ENCODE data around the gene ITGA7. TPM values are rescaled to one million over a fixed set of nuclear protein-coding genes. Genes with fewer than 3 reads are reported as not detected.

The ITGA7 gene
- total and polyA plus RNA-seq, 5 donors from 2014 or later = 0.29 to 0.76 TPM; not detected in 3

- H3K27ac Mint-ChIP-seq = peak overlapping the region in 2 of 3 donors; percentile 37 to 63
- no peaks in the 10 kb centered on the region for H3K27me3 Mint-ChIP-seq
- H3K36me3 Mint-ChIP-seq = peaks cover 4% of the 10 kb centered on the region
- H3K9me3 ChIP-seq (ENCODE audit: control insufficient read depth in 2 of 2, low read length in 2 of 2) = no peaks in the 10 kb centered on the region
- no peaks in the 10 kb centered on the region for H3K27me3 ChIP-seq (ENCODE audit: control insufficient read depth, insufficient read depth, low read length)
- H3K9me3 Mint-ChIP-seq = peaks cover 0 to 2% (median 0%) of the 10 kb centered on the region in 7 donors
- H3K4me1 Mint-ChIP-seq = peaks cover 3 to 38% (median 22%) of the 10 kb centered on the region in 4 donors
- H3K4me3 Mint-ChIP-seq = peak overlapping the region in 2 of 4 donors; percentile 16 to 75
- no peak overlapping the region for H3K4me3 ChIP-seq (ENCODE audit: low read depth, low read length)
- ATAC-seq (ENCODE audit: low read depth in 2 of 2) (no peak), DNase-seq (no peak)
- no peak overlapping the region for H3K27ac ChIP-seq (ENCODE audit: insufficient read depth, low read length, poor library complexity, severe bottlenecking)
- peaks cover 33% of the 10 kb centered on the region for H3K4me1 ChIP-seq (ENCODE audit: control insufficient read depth, insufficient read depth, low read length, poor library complexity, severe bottlenecking)
- peaks cover 11% of the 10 kb centered on the region for H3K36me3 ChIP-seq (ENCODE audit: control insufficient read depth, insufficient read depth, low read length)
Measured at GRCh38 chr12:55724940-55725309, 17.2 kb upstream of the ITGA7 start.

GRCh38 chr12:55724226-55724939 lies 16.7 kb upstream of the ITGA7 start:
- H3K27ac Mint-ChIP-seq = peak overlapping the region in 2 of 3 donors; percentile 37 to 63
- Histone ChIP-seq H3K27ac (ENCODE audit: insufficient read depth, low read length, poor library complexity, severe bottlenecking) (peak overlapping the region; percentile 23), H3K36me3 (ENCODE audit: control insufficient read depth, insufficient read depth, low read length) (peaks cover 16% of the 10 kb centered on the region), H3K4me1 (ENCODE audit: control insufficient read depth, insufficient read depth, low read length, poor library complexity, severe bottlenecking) (peaks cover 28% of the 10 kb centered on the region), H3K4me3 (ENCODE audit: low read depth, low read length) (no peak overlapping the region), H3K9me3 (ENCODE audit: control insufficient read depth in 2 of 2, low read length in 2 of 2) (no peaks in the 10 kb centered on the region), H3K27me3 (ENCODE audit: control insufficient read depth, insufficient read depth, low read length) (no peaks in the 10 kb centered on the region)
- peaks cover 0 to 2% (median 0%) of the 10 kb centered on the region in 7 donors for H3K9me3 Mint-ChIP-seq
- no peaks in the 10 kb centered on the region for H3K27me3 Mint-ChIP-seq
- DNase-seq (peak; percentile 50 to 79 (median 60)), ATAC-seq (ENCODE audit: low read depth in 2 of 2) (peak; percentile 62 to 68)
- H3K36me3 Mint-ChIP-seq = peaks cover 4% of the 10 kb centered on the region
- H3K4me1 Mint-ChIP-seq = peaks cover 0 to 34% (median 18%) of the 10 kb centered on the region in 4 donors
- H3K4me3 Mint-ChIP-seq = peak overlapping the region in 2 of 4 donors; percentile 16 to 55

- Mint-ChIP-seq H3K36me3 (peaks cover 4% of the 10 kb centered on the region), H3K27me3 (no peaks in the 10 kb centered on the region), H3K9me3 (peaks cover 0 to 2% (median 0%) of the 10 kb centered on the region in 7 donors), H3K4me3 (peak overlapping the region in 1 of 4 donors; percentile 29), H3K4me1 (peaks cover 0 to 35% (median 18%) of the 10 kb centered on the region in 4 donors), H3K27ac (no peak overlapping the region)
- ATAC-seq (ENCODE audit: low read depth in 2 of 2) (no peak), DNase-seq (no peak)
- Histone ChIP-seq H3K4me3 (ENCODE audit: low read depth, low read length) (no peak overlapping the region), H3K4me1 (ENCODE audit: control insufficient read depth, insufficient read depth, low read length, poor library complexity, severe bottlenecking) (peaks cover 25% of the 10 kb centered on the region), H3K27ac (ENCODE audit: insufficient read depth, low read length, poor library complexity, severe bottlenecking) (no peak overlapping the region), H3K27me3 (ENCODE audit: control insufficient read depth, insufficient read depth, low read length) (no peaks in the 10 kb centered on the region), H3K9me3 (ENCODE audit: control insufficient read depth in 2 of 2, low read length in 2 of 2) (no peaks in the 10 kb centered on the region), H3K36me3 (ENCODE audit: control insufficient read depth, insufficient read depth, low read length) (peaks cover 23% of the 10 kb centered on the region)
Measured at GRCh38 chr12:55723516-55724225, 16.0 kb upstream of the ITGA7 start.

GRCh38 chr12:55722948-55723347 lies 15.2 kb upstream of the ITGA7 start:
- Mint-ChIP-seq H3K9me3 (peaks cover 0 to 2% (median 0%) of the 10 kb centered on the region in 7 donors), H3K4me3 (peak overlapping the region in 2 of 4 donors; percentile 10 to 29), H3K36me3 (peaks cover 7% of the 10 kb centered on the region), H3K27me3 (no peaks in the 10 kb centered on the region), H3K4me1 (peaks cover 0 to 42% (median 22%) of the 10 kb centered on the region in 4 donors), H3K27ac (no peak overlapping the region)
- Histone ChIP-seq H3K4me3 (ENCODE audit: low read depth, low read length) (no peak overlapping the region), H3K9me3 (ENCODE audit: control insufficient read depth in 2 of 2, low read length in 2 of 2) (no peaks in the 10 kb centered on the region), H3K27ac (ENCODE audit: insufficient read depth, low read length, poor library complexity, severe bottlenecking) (no peak overlapping the region), H3K4me1 (ENCODE audit: control insufficient read depth, insufficient read depth, low read length, poor library complexity, severe bottlenecking) (peaks cover 28% of the 10 kb centered on the region), H3K27me3 (ENCODE audit: control insufficient read depth, insufficient read depth, low read length) (no peaks in the 10 kb centered on the region), H3K36me3 (ENCODE audit: control insufficient read depth, insufficient read depth, low read length) (peaks cover 25% of the 10 kb centered on the region)
- ATAC-seq (ENCODE audit: low read depth in 2 of 2) = no peak
- no peak for DNase-seq

- Histone ChIP-seq H3K27ac (ENCODE audit: insufficient read depth, low read length, poor library complexity, severe bottlenecking) (no peak overlapping the region), H3K4me1 (ENCODE audit: control insufficient read depth, insufficient read depth, low read length, poor library complexity, severe bottlenecking) (peaks cover 28% of the 10 kb centered on the region), H3K36me3 (ENCODE audit: control insufficient read depth, insufficient read depth, low read length) (peaks cover 25% of the 10 kb centered on the region), H3K4me3 (ENCODE audit: low read depth, low read length) (no peak overlapping the region), H3K9me3 (ENCODE audit: control insufficient read depth in 2 of 2, low read length in 2 of 2) (no peaks in the 10 kb centered on the region), H3K27me3 (ENCODE audit: control insufficient read depth, insufficient read depth, low read length) (no peaks in the 10 kb centered on the region)
- no peak overlapping the region for H3K27ac Mint-ChIP-seq
- H3K36me3 Mint-ChIP-seq = peaks cover 7% of the 10 kb centered on the region
- ATAC-seq (ENCODE audit: low read depth in 2 of 2) (no peak), DNase-seq (no peak)
- H3K9me3 Mint-ChIP-seq = peaks cover 0 to 2% (median 0%) of the 10 kb centered on the region in 7 donors
- peak overlapping the region in 2 of 4 donors; percentile 19 to 43 for H3K4me3 Mint-ChIP-seq
- no peaks in the 10 kb centered on the region for H3K27me3 Mint-ChIP-seq
- peaks cover 0 to 45% (median 27%) of the 10 kb centered on the region in 4 donors for H3K4me1 Mint-ChIP-seq
Measured at GRCh38 chr12:55721601-55722213, 14.0 kb upstream of the ITGA7 start.

GRCh38 chr12:55720894-55721444 lies 13.3 kb upstream of the ITGA7 start:
- Mint-ChIP-seq H3K4me3 (no peak overlapping the region), H3K9me3 (peaks cover 0 to 2% (median 0%) of the 10 kb centered on the region in 7 donors), H3K27me3 (no peaks in the 10 kb centered on the region), H3K27ac (no peak overlapping the region), H3K4me1 (peaks cover 0 to 44% (median 29%) of the 10 kb centered on the region in 4 donors), H3K36me3 (peaks cover 7% of the 10 kb centered on the region)
- peaks cover 34% of the 10 kb centered on the region for H3K4me1 ChIP-seq (ENCODE audit: control insufficient read depth, insufficient read depth, low read length, poor library complexity, severe bottlenecking)
- no peak overlapping the region for H3K27ac ChIP-seq (ENCODE audit: insufficient read depth, low read length, poor library complexity, severe bottlenecking)
- DNase-seq (no peak), ATAC-seq (ENCODE audit: low read depth in 2 of 2) (no peak)
- H3K4me3 ChIP-seq (ENCODE audit: low read depth, low read length) = no peak overlapping the region
- no peaks in the 10 kb centered on the region for H3K9me3 ChIP-seq (ENCODE audit: control insufficient read depth in 2 of 2, low read length in 2 of 2)
- H3K36me3 ChIP-seq (ENCODE audit: control insufficient read depth, insufficient read depth, low read length) = peaks cover 25% of the 10 kb centered on the region
- no peaks in the 10 kb centered on the region for H3K27me3 ChIP-seq (ENCODE audit: control insufficient read depth, insufficient read depth, low read length)

GRCh38 chr12:55720071-55720564 lies 12.4 kb upstream of the ITGA7 start, which contains the start of gene RDH5:
Gene RDH5, plus strand, starts transcription at chr12:55720393. Its CDS starts 792 bp downstream, at chr12:55721185.
- Mint-ChIP-seq H3K36me3 (peaks cover 10% of the 10 kb centered on the region), H3K4me1 (peaks cover 8 to 46% (median 32%) of the 10 kb centered on the region in 4 donors), H3K27ac (no peak within 1 kb of the TSS), H3K27me3 (no peaks in the 10 kb centered on the region), H3K4me3 (no peak within 1 kb of the TSS), H3K9me3 (no peaks in the 10 kb centered on the region)
- DNase-seq (no peak), ATAC-seq (ENCODE audit: low read depth in 2 of 2) (no peak)
- no peak within 1 kb of the TSS for H3K27ac ChIP-seq (ENCODE audit: insufficient read depth, low read length, poor library complexity, severe bottlenecking)
- no peak within 1 kb of the TSS for H3K4me3 ChIP-seq (ENCODE audit: low read depth, low read length)
- H3K36me3 ChIP-seq (ENCODE audit: control insufficient read depth, insufficient read depth, low read length) = peaks cover 25% of the 10 kb centered on the region
- no peaks in the 10 kb centered on the region for H3K9me3 ChIP-seq (ENCODE audit: control insufficient read depth in 2 of 2, low read length in 2 of 2)
- peaks cover 42% of the 10 kb centered on the region for H3K4me1 ChIP-seq (ENCODE audit: control insufficient read depth, insufficient read depth, low read length, poor library complexity, severe bottlenecking)
- H3K27me3 ChIP-seq (ENCODE audit: control insufficient read depth, insufficient read depth, low read length) = no peaks in the 10 kb centered on the region

Measured in CD4-positive, CD25-positive, alpha-beta regulatory T cell (primary cell).